ENCODE results near the gene ZNF738.

The ZNF738 gene

GRCh38 chr19:21321134-21321533 lies 37.7 kb upstream of the ZNF738 start:
- Histone ChIP-seq H3K27ac (ENCODE audit: low read length) (no peak overlapping the region), H3K36me3 (replicated peaks; ENCODE audit: low read depth, low read length) (peaks cover 69% of the 10 kb centered on the region), H3K4me1 (ENCODE audit: low read length) (no peaks in the 10 kb centered on the region), H2AFZ (ENCODE audit: low read depth, low read length) (no peak overlapping the region), H3K9me3 (ENCODE audit: insufficient read depth, low read length) (peaks cover 27% of the 10 kb centered on the region; the same call in 1 of the 2 replicates), H3K9ac (ENCODE audit: low read length) (no peak overlapping the region), H3K4me2 (ENCODE audit: low read length) (no peak overlapping the region), H3K79me2 (ENCODE audit: low read length) (peaks cover 92% of the 10 kb centered on the region), H4K20me1 (ENCODE audit: insufficient read depth, low read length) (no peaks in the 10 kb centered on the region; the same call in 1 of the 2 replicates), H3K27me3 (ENCODE audit: low read depth, low read length) (no peaks in the 10 kb centered on the region), H3K4me3 (ENCODE audit: low read length) (no peak overlapping the region)
- TF ChIP-seq EZH2phosphoT487 (IDR thresholded peaks at IDR 0.05; ENCODE audit: low read depth) (no peak), CTCF (IDR thresholded peaks at IDR 0.05; ENCODE audit: low read depth, low read length) (no peak)

- TF ChIP-seq CTCF (IDR thresholded peaks at IDR 0.05; ENCODE audit: low read depth, low read length) (no peak), EZH2phosphoT487 (IDR thresholded peaks at IDR 0.05; ENCODE audit: low read depth) (no peak)
- Histone ChIP-seq H2AFZ (ENCODE audit: low read depth, low read length) (no peak overlapping the region), H3K27me3 (ENCODE audit: low read depth, low read length) (no peaks in the 10 kb centered on the region), H3K4me3 (ENCODE audit: low read length) (no peak overlapping the region), H3K4me2 (ENCODE audit: low read length) (no peak overlapping the region), H4K20me1 (ENCODE audit: insufficient read depth, low read length) (no peaks in the 10 kb centered on the region; the same call in 1 of the 2 replicates), H3K9ac (ENCODE audit: low read length) (no peak overlapping the region), H3K36me3 (replicated peaks; ENCODE audit: low read depth, low read length) (peaks cover 72% of the 10 kb centered on the region), H3K79me2 (ENCODE audit: low read length) (peaks cover 94% of the 10 kb centered on the region), H3K27ac (ENCODE audit: low read length) (no peak overlapping the region), H3K9me3 (ENCODE audit: insufficient read depth, low read length) (peaks cover 31% of the 10 kb centered on the region; the same call in 1 of the 2 replicates), H3K4me1 (ENCODE audit: low read length) (no peaks in the 10 kb centered on the region)
Observed at GRCh38 chr19:21321996-21322395, 36.8 kb upstream of the ZNF738 start.

GRCh38 chr19:21322528-21322927 lies 36.3 kb upstream of the ZNF738 start:
- H3K4me2 ChIP-seq (ENCODE audit: low read length): no peak overlapping the region
- no peaks in the 10 kb centered on the region for H3K27me3 ChIP-seq (ENCODE audit: low read depth, low read length)
- peaks cover 71% of the 10 kb centered on the region for H3K36me3 ChIP-seq (replicated peaks; ENCODE audit: low read depth, low read length)
- no peak for TF ChIP-seq EZH2phosphoT487 (IDR thresholded peaks at IDR 0.05; ENCODE audit: low read depth)
- TF ChIP-seq CTCF (IDR thresholded peaks at IDR 0.05; ENCODE audit: low read depth, low read length): no peak
- peaks cover 92% of the 10 kb centered on the region for H3K79me2 ChIP-seq (ENCODE audit: low read length)
- H4K20me1 ChIP-seq (ENCODE audit: insufficient read depth, low read length): no peaks in the 10 kb centered on the region; the same call in 1 of the 2 replicates
- no peak overlapping the region for H3K27ac ChIP-seq (ENCODE audit: low read length)
- H2AFZ ChIP-seq (ENCODE audit: low read depth, low read length): no peak overlapping the region
- no peak overlapping the region for H3K9ac ChIP-seq (ENCODE audit: low read length)
- H3K4me1 ChIP-seq (ENCODE audit: low read length): no peaks in the 10 kb centered on the region
- peaks cover 30% of the 10 kb centered on the region; the same call in 1 of the 2 replicates for H3K9me3 ChIP-seq (ENCODE audit: insufficient read depth, low read length)
- no peak overlapping the region for H3K4me3 ChIP-seq (ENCODE audit: low read length)

- no peak overlapping the region for H2AFZ ChIP-seq (ENCODE audit: low read depth, low read length)
- H4K20me1 ChIP-seq (ENCODE audit: insufficient read depth, low read length): no peaks in the 10 kb centered on the region; the same call in 1 of the 2 replicates
- peaks cover 25% of the 10 kb centered on the region; the same call in 1 of the 2 replicates for H3K9me3 ChIP-seq (ENCODE audit: insufficient read depth, low read length)
- peaks cover 70% of the 10 kb centered on the region for H3K36me3 ChIP-seq (replicated peaks; ENCODE audit: low read depth, low read length)
- H3K27me3 ChIP-seq (ENCODE audit: low read depth, low read length): no peaks in the 10 kb centered on the region
- H3K27ac ChIP-seq (ENCODE audit: low read length): no peak overlapping the region
- peaks cover 92% of the 10 kb centered on the region for H3K79me2 ChIP-seq (ENCODE audit: low read length)
- H3K9ac ChIP-seq (ENCODE audit: low read length): no peak overlapping the region
- peaks cover 3% of the 10 kb centered on the region for H3K4me1 ChIP-seq (ENCODE audit: low read length)
- no peak overlapping the region for H3K4me3 ChIP-seq (ENCODE audit: low read length)
- TF ChIP-seq CTCF (IDR thresholded peaks at IDR 0.05; ENCODE audit: low read depth, low read length) (no peak), EZH2phosphoT487 (IDR thresholded peaks at IDR 0.05; ENCODE audit: low read depth) (no peak)
- no peak overlapping the region for H3K4me2 ChIP-seq (ENCODE audit: low read length)
Observed at GRCh38 chr19:21323000-21323399, 35.8 kb upstream of the ZNF738 start.

All from OCI-LY3 (cell line).